K562 (cell line): ENCODE data around the gene EBF4. TPM values are rescaled to one million over a fixed set of nuclear protein-coding genes. Genes with fewer than 3 reads are reported as not detected.

ENCODE experiments used
- ATAC-seq: fragments of 200-7000 bp; cut with Tn5 transposase; 3 replicates; pipeline ENCODE4 v1.9.1; 2020; ENCODE audit warnings: moderate library complexity
- BruUV-seq: library from RNA; stranded (reverse); fragments of 400-500 nt; replicated peaks from 2 replicates; lab custom pipeline; 2021; lab: Mats Ljungman, UMichigan
- CTCF ChIA-PET: fragments of 300-600 bp; formaldehyde crosslinking; extraction: SDS; loops from one replicate; lab custom pipeline; 2021; ENCODE audit warnings: low intra/inter-chr PET ratio; lab: Yijun Ruan, JAX
- POLR2A ChIA-PET: fragments of 300-600, 350-650 bp; sonication (Branson Sonifier 250); formaldehyde crosslinking; extraction: SDS; loops from one replicate; lab custom pipeline; 2021; ENCODE audit warnings: antibody characterized with exemption, inconsistent platforms; lab: Yijun Ruan, JAX
- DNase-seq, 4 experiments: peaks; one replicate each; pipeline versions ENCODE4 v3.0.0 to v3.0.0-alpha.2; 2011 to 2018; ENCODE audit warnings: low spot score in 3 of 4, mixed read lengths in 3 of 4; ENCODE audit errors: extremely low read depth in 1 of 4
- FAIRE-seq: peaks from 2 replicates; lab custom pipeline; 2011; peaks lifted over from hg19 to GRCh38; lab: Jason Lieb, UNC
- H2AFZ ChIP-seq: 2 replicates; pipeline ENCODE4 v1.6.0; 2011; ENCODE audit warnings: low read depth, low read length, control low read depth, inconsistent platforms
- H3K27ac ChIP-seq: fragments of 200-600 bp; 3 replicates; pipeline ENCODE4 v1.8.0; 2011; ENCODE audit warnings: low read depth, mild to moderate bottlenecking, control low read depth, inconsistent platforms, low read length, moderate library complexity, mixed read lengths; ENCODE audit errors: extremely low read depth
- H3K27me3 ChIP-seq, 2 experiments: fragments of 300-600 bp in 1 of 2; 2 replicates in 1 of 2; 3 replicates in 1 of 2; pipeline versions ENCODE4 v1.6.0 to v1.8.0; 2011; ENCODE audit warnings: inconsistent platforms in 2 of 2, low read length in 2 of 2, mild to moderate bottlenecking in 1 of 2, mixed read lengths in 1 of 2, moderate library complexity in 1 of 2; ENCODE audit not compliant: control insufficient read depth in 2 of 2, insufficient read depth in 2 of 2
- H3K36me3 ChIP-seq: fragments of 300-600 bp; 3 replicates; pipeline ENCODE4 v1.8.0; 2011; ENCODE audit warnings: mild to moderate bottlenecking, low read length, inconsistent platforms; ENCODE audit not compliant: control insufficient read depth, insufficient read depth
- H3K4me1 ChIP-seq, 2 experiments: fragments of 200-600 bp in 1 of 2; replicated peaks in 1 of 2; 2 replicates in 1 of 2; 3 replicates in 1 of 2; pipeline versions ENCODE4 v1.5.1 to v1.8.0; 2011; ENCODE audit warnings: inconsistent platforms in 2 of 2, low read length in 2 of 2, mild to moderate bottlenecking in 1 of 2, mixed read lengths in 1 of 2, moderate library complexity in 1 of 2; ENCODE audit not compliant: control insufficient read depth in 2 of 2, insufficient read depth in 2 of 2
- H3K4me2 ChIP-seq: 2 replicates; pipeline ENCODE4 v1.6.1; 2011; ENCODE audit warnings: low read length, control low read depth, inconsistent platforms, mixed read lengths; ENCODE audit not compliant: insufficient read depth
- H3K4me3 ChIP-seq: fragments of 200-600 bp; sonication (generic), shearing (Covaris generic); 2 replicates; pipeline ENCODE4 v1.5.1; 2016; ENCODE audit warnings: control low read depth, inconsistent platforms
- H3K79me2 ChIP-seq: fragments of 200-600 bp; 3 replicates; pipeline ENCODE4 v1.8.0; 2011; ENCODE audit warnings: low read length, inconsistent platforms; ENCODE audit not compliant: control insufficient read depth, insufficient read depth
- H3K9ac ChIP-seq, 2 experiments: 2 replicates each; pipeline versions ENCODE4 v1.6.0 to v1.6.1; 2011; ENCODE audit warnings: low read depth in 2 of 2, low read length in 2 of 2, control low read depth in 1 of 2, inconsistent platforms in 1 of 2, mild to moderate bottlenecking in 1 of 2, mixed read lengths in 1 of 2; ENCODE audit not compliant: insufficient read depth in 1 of 2
- H3K9me1 ChIP-seq: one replicate; pipeline ENCODE4 v1.6.0; 2011; ENCODE audit warnings: inconsistent platforms, mild to moderate bottlenecking, low read length, moderate library complexity; ENCODE audit not compliant: control insufficient read depth, insufficient read depth
- H3K9me3 ChIP-seq: replicated peaks from 2 replicates; pipeline ENCODE4 v1.5.1; 2011; ENCODE audit warnings: low read depth, low read length, inconsistent platforms; ENCODE audit not compliant: control insufficient read depth, insufficient read depth
- H4K20me1 ChIP-seq: replicated peaks from 2 replicates; pipeline ENCODE4 v1.6.1; 2011; ENCODE audit warnings: low read length, inconsistent platforms, mixed read lengths; ENCODE audit not compliant: control insufficient read depth, insufficient read depth
- GABPB1 ChIP-seq: sonication (generic); formaldehyde crosslinking; IDR thresholded peaks from 2 replicates; pipeline ENCODE4 v1.8.0; 2022; ENCODE audit warnings: mild to moderate bottlenecking, missing genetic modification reagents
- GATAD2A ChIP-seq: fragments of 450-650 bp; IDR thresholded peaks from 2 replicates; pipeline ENCODE4 v1.6.1; 2017
- KHSRP ChIP-seq: fragments of 450-650 bp; IDR thresholded peaks from 2 replicates; pipeline ENCODE4 v1.6.1; 2017
- POLR2G ChIP-seq: fragments of 200-400 bp; formaldehyde crosslinking; IDR thresholded peaks from 2 replicates; pipeline ENCODE4 v1.6.1; 2017; ENCODE audit warnings: low read depth, mild to moderate bottlenecking, antibody characterized with exemption, low read length, moderate library complexity
- RBFOX2 ChIP-seq: fragments of 200-400 bp; formaldehyde crosslinking; IDR thresholded peaks from 2 replicates; pipeline ENCODE4 v1.6.1; 2017; ENCODE audit warnings: low read depth, mild to moderate bottlenecking, low read length, moderate library complexity
- WGBS: fragments of 100-300 bp; shearing (Covaris generic); methylation state at CpG from one replicate; pipeline ENCODE4 v1.1.6; 2016; ENCODE audit warnings: low coverage, mixed read lengths; ENCODE audit not compliant: insufficient coverage; ENCODE audit errors: missing lambda C conversion rate; 5-methylcytosine and 5-hydroxymethylcytosine counted together
- in situ Hi-C: fragments of 300-500 bp; cut with MboI; formaldehyde crosslinking; loops from 4 replicates; pipeline ENCODE4 v1.15.0; 2018; ENCODE audit warnings: inconsistent platforms, mixed read lengths
- intact Hi-C: fragments of 100-400 bp; cut with micrococcal nuclease; formaldehyde crosslinking; loops from 2 replicates; pipeline ENCODE4 v1.14.2; 2022
- polyA plus RNA-seq, 8 experiments: library from polyadenylated mRNA; depleted of rRNA in 4 of 8; stranded (reverse) in 5 of 8; unstranded in 3 of 8; fragments of >200 nt; fragmentation: Nextera tagmentation in 2 of 8; fragmentation: Illumina TruSeq in 1 of 8; extraction: Ambion mirVana in 2 of 8; extraction: Trizol in 1 of 8; gene quantifications; 2 replicates each; pipeline versions ENCODE4 v1.2.1 to v1.2.3, GENCODE V29; 2011 to 2014; ENCODE audit warnings: inconsistent platforms in 1 of 8, missing spikeins in 1 of 8
- total RNA-seq, 7 experiments: library from RNA; depleted of rRNA in 6 of 7; stranded (reverse); fragments of >200 nt in 6 of 7; fragmentation: Illumina TruSeq in 2 of 7; extraction: Trizol in 2 of 7; gene quantifications; 2 replicates each; pipeline versions ENCODE4 v1.2.1 to v1.2.3, GENCODE V29; 2011 to 2021; ENCODE audit warnings: low replicate concordance in 1 of 7
- TF ChIP-seq, protein P1 (sequence below): fragments of 450-650 bp; formaldehyde crosslinking; IDR thresholded peaks from 2 replicates; pipeline ENCODE4 v1.4.0; 2020; ENCODE audit warnings: mild to moderate bottlenecking, moderate library complexity

The EBF4 gene
- total and polyA plus RNA-seq, 9 of the 15 experiments (the other 6 are each of a cell fraction or from before 2014, with no cell fraction given): 0.09 TPM; not detected in 8

DNA sequence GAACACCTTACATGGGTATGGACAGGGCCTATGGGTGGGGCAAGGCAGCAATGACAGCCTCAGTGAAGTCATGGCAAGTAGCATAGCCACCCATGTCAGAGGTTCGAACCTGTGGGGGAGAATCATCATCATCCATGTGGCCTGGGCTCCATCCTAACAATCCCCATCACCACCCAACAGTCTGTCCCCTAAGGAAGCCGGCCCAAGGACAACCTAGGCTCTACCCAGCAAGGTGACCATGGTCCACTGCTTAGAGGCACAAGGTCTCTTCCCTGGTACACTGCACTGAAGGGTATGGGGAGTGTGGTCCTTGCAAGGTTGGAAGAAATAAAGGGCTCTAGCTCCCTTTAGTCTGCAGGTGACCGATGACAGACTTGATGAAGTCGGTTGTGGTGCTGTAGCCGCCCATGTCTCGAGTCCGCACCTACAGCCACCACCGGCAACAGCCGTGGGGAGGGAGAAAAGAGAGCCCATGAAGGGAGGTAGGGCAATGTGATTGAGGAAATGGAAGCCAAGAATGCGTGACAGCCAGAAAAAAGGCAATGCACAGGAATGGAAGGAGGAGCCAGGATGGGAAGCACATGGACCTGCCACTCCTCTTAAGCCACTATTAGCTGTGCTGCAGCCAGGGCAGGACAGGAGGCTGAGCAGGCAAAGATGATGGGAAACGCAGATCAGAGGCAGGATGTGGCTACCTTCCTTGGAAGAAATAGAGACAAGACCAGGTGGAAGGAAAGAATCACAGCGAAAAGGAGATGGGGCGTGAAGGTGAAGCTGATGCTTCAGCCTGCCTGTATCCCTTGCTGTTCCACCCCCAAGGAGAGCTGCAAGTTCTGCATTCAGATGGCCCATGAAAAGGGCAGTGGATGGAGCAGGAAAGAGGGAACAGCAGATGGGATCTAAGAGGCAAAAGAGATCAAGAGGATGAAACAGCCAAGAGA, 33.9 kb upstream of the EBF4 start (continued):
- TF ChIP-seq GABPB1 (no peak), KHSRP (no peak), GATAD2A (no peak)
- TF ChIP-seq, all 486 proteins: peak for 13

DNA sequence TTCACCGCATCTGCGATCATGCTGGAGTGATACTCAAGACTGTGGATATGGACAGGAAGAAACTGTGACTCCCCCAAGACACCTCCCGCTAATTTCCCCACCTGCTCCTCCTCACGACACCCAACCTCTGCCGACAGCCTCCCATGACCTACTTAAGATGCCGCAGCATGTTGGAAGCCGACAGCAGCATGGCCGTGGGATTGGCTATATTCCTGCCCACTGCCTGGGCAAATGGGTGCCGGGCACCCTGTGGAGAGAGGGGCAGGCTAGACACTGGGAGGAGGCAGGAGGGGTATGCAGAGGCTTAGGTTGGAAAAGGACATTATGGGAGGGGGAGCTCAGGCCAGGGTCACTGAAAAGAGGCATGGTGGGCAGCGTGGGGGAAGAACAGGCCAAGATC, 33.0 kb upstream of the EBF4 start:
- POLR2A ChIA-PET: interaction anchor here (1.3 kb wide), 1 partner anchor 22 kb away, joined by 3 read pairs; no protein-coding TSS in a partner anchor
- FAIRE-seq: no peak
- 76% methylated on average over 8 of the region's 10 CpGs for WGBS

More for the DNA sequence above, 33.0 kb upstream of the EBF4 start:
- no peak overlapping the region for H2AFZ ChIP-seq
- H3K9me3 ChIP-seq: no peaks in the 10 kb centered on the region
- peaks cover 7% of the 10 kb centered on the region for H3K9me1 ChIP-seq
- peaks cover 30% of the 10 kb centered on the region for H4K20me1 ChIP-seq
- no peak overlapping the region for H3K27ac ChIP-seq
- H3K27me3 ChIP-seq: no peaks in the 10 kb centered on the region
- TF ChIP-seq, protein P1, sequence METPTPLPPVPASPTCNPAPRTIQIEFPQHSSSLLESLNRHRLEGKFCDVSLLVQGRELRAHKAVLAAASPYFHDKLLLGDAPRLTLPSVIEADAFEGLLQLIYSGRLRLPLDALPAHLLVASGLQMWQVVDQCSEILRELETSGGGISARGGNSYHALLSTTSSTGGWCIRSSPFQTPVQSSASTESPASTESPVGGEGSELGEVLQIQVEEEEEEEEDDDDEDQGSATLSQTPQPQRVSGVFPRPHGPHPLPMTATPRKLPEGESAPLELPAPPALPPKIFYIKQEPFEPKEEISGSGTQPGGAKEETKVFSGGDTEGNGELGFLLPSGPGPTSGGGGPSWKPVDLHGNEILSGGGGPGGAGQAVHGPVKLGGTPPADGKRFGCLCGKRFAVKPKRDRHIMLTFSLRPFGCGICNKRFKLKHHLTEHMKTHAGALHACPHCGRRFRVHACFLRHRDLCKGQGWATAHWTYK: no peak
- TF ChIP-seq RBFOX2: peak; percentile 53
- TF ChIP-seq POLR2G: peak; percentile 54
- TF ChIP-seq, all 486 proteins: peak for 2
- Histone ChIP-seq H3K4me1 (peaks cover 10 to 15% of the 10 kb centered on the region in 2 experiments; a peak in 4 of 5 replicates), H3K36me3 (peaks cover 83% of the 10 kb centered on the region), H3K79me2 (peaks cover 42% of the 10 kb centered on the region), H3K9ac (no peak overlapping the region), H3K4me2 (no peak overlapping the region), H3K4me3 (no peak overlapping the region)
- CTCF ChIA-PET: no interaction called here
- BruUV-seq: no TSS peak
- no peak for ATAC-seq
- in situ Hi-C loops: no loop called here
- no peak for DNase-seq
- intact Hi-C loops: no loop called here
